ENCODE results near the gene IQCE.
"Not testable (repeated sequence)": the region's sequence is repeated elsewhere in the genome, so short reads cannot be mapped to it uniquely, and the experiment has no call there.

IQCE gene

GRCh38 chr7:2533566-2533965 is 25.2 kb upstream of the IQCE start:
- DNase-seq (ENCODE audit: low read depth), result not testable (repeated sequence)

GRCh38 chr7:2534214-2534613 is 24.6 kb upstream of the IQCE start:
- DNase-seq (ENCODE audit: low read depth), result not testable (repeated sequence)

GRCh38 chr7:2535872-2536627 is 22.7 kb upstream of the IQCE start:
- DNase-seq (ENCODE audit: low read depth), result not testable (repeated sequence)

GRCh38 chr7:2537981-2538851 is 20.6 kb upstream of the IQCE start:
- DNase-seq (ENCODE audit: low read depth), result no peak

GRCh38 chr7:2539031-2539911 is 19.5 kb upstream of the IQCE start:
- DNase-seq (ENCODE audit: low read depth), result no peak

GRCh38 chr7:2540133-2540532 is 18.6 kb upstream of the IQCE start:
- no peak for DNase-seq (ENCODE audit: low read depth)

- no peak for DNase-seq (ENCODE audit: low read depth)
These were observed 18.1 kb upstream of the IQCE start for GRCh38 chr7:2540641-2541051.

- DNase-seq (ENCODE audit: low read depth), result no peak
These were observed 17.3 kb upstream of the IQCE start for GRCh38 chr7:2541291-2542010.

GRCh38 chr7:2542011-2542915 is 16.5 kb upstream of the IQCE start:
- DNase-seq (ENCODE audit: low read depth), result no peak

- DNase-seq (ENCODE audit: low read depth), result no peak
These were observed 15.6 kb upstream of the IQCE start for GRCh38 chr7:2542916-2543871.

GRCh38 chr7:2544541-2545188 is 14.1 kb upstream of the IQCE start:
- no peak for DNase-seq (ENCODE audit: low read depth)

- DNase-seq (ENCODE audit: low read depth), result no peak
These were observed 12.9 kb upstream of the IQCE start for GRCh38 chr7:2545746-2546425.

GRCh38 chr7:2546776-2547586 is 11.8 kb upstream of the IQCE start:
- DNase-seq (ENCODE audit: low read depth), result no peak

- DNase-seq (ENCODE audit: low read depth), result no peak
These were observed 7.4 kb upstream of the IQCE start for GRCh38 chr7:2551418-2551817.

GRCh38 chr7:2553108-2553507 is 5.7 kb upstream of the IQCE start:
- no peak for DNase-seq (ENCODE audit: low read depth)

GRCh38 chr7:2553831-2554581 is 4.8 kb upstream of the IQCE start:
- no peak for DNase-seq (ENCODE audit: low read depth)

Data from stromal cell of bone marrow (primary cell).